Neural crest cell (in vitro differentiated cells): Measurements from ENCODE around the gene ETV6. TPM values are rescaled to one million over a fixed set of nuclear protein-coding genes. Genes with fewer than 3 reads are reported as not detected.
"Not testable (repeated sequence)": the region's sequence is repeated elsewhere in the genome, so short reads cannot be mapped to it uniquely, and the experiment has no call there.

Experiments used
- DNase-seq: peaks from one replicate; pipeline ENCODE4 v3.0.0; 2021; ENCODE audit warnings: low read depth, mixed read lengths, low spot score
- H3K27ac Mint-ChIP-seq: one replicate; pipeline ENCODE4 v1.8.0; 2021; ENCODE audit warnings: mild to moderate bottlenecking, mixed read lengths; ENCODE audit not compliant: unreplicated experiment
- H3K27me3 Mint-ChIP-seq: 2 replicates; pipeline ENCODE4 v1.8.0; 2021; ENCODE audit warnings: low read depth, mild to moderate bottlenecking, mixed read lengths
- H3K36me3 Mint-ChIP-seq: 2 replicates; pipeline ENCODE4 v1.8.0; 2021; ENCODE audit warnings: low read depth, mild to moderate bottlenecking, mixed read lengths
- H3K4me1 Mint-ChIP-seq: 2 replicates; pipeline ENCODE4 v1.8.0; 2021; ENCODE audit warnings: mixed read lengths
- H3K4me3 Mint-ChIP-seq: one replicate; pipeline ENCODE4 v1.8.0; 2021; ENCODE audit warnings: mild to moderate bottlenecking, mixed read lengths
- H3K9me3 Mint-ChIP-seq: 2 replicates; pipeline ENCODE4 v1.8.0; 2021; ENCODE audit warnings: mixed read lengths
- total RNA-seq: library from RNA; stranded (reverse); gene quantifications from 2 replicates; pipeline ENCODE4 v1.2.1, GENCODE V29; 2021
- TF ChIP-seq, protein P1 (sequence below): fragments of 200-600 bp; sonication (generic); conservative IDR thresholded peaks from 2 replicates; pipeline ENCODE4 v1.5.0; 2021; ENCODE audit warnings: antibody characterized with exemption, mild to moderate bottlenecking

Gene ETV6
- total RNA-seq, 1 donor from 2014 or later, result 18.7 TPM

DNA sequence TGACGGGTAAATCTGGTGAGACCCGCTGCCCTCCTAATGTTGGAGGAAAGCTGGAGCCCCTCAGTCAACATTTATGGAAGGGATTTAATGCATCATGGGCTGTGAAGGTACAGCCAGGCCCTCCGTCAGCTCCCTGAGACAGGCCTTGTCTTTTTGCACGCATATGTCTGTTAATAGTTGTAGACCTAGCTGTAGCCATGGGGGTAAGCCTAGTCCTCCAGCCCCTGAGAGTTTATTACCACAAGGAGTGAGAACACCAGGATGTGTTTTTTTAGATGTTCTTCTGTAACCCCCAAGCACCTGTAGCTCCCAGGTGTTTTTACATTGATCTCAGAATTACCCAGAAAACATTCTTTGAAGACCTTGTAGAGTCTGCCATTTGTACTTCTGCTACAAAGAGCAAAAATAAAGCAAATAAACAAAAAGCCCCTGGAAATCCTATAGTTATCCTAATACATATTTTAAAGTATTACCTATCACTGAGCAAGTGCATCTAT is 25.5 kb downstream of the ETV6 start:
- TF ChIP-seq, protein P1, sequence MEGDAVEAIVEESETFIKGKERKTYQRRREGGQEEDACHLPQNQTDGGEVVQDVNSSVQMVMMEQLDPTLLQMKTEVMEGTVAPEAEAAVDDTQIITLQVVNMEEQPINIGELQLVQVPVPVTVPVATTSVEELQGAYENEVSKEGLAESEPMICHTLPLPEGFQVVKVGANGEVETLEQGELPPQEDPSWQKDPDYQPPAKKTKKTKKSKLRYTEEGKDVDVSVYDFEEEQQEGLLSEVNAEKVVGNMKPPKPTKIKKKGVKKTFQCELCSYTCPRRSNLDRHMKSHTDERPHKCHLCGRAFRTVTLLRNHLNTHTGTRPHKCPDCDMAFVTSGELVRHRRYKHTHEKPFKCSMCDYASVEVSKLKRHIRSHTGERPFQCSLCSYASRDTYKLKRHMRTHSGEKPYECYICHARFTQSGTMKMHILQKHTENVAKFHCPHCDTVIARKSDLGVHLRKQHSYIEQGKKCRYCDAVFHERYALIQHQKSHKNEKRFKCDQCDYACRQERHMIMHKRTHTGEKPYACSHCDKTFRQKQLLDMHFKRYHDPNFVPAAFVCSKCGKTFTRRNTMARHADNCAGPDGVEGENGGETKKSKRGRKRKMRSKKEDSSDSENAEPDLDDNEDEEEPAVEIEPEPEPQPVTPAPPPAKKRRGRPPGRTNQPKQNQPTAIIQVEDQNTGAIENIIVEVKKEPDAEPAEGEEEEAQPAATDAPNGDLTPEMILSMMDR, result no peak
- no peak overlapping the region for H3K4me3 Mint-ChIP-seq
- no peaks in the 10 kb centered on the region for H3K36me3 Mint-ChIP-seq
- DNase-seq, result no peak
- H3K9me3 Mint-ChIP-seq, result no peaks in the 10 kb centered on the region
- H3K27me3 Mint-ChIP-seq, result no peaks in the 10 kb centered on the region
- H3K27ac Mint-ChIP-seq, result no peak overlapping the region
- peaks cover 28% of the 10 kb centered on the region for H3K4me1 Mint-ChIP-seq

DNA sequence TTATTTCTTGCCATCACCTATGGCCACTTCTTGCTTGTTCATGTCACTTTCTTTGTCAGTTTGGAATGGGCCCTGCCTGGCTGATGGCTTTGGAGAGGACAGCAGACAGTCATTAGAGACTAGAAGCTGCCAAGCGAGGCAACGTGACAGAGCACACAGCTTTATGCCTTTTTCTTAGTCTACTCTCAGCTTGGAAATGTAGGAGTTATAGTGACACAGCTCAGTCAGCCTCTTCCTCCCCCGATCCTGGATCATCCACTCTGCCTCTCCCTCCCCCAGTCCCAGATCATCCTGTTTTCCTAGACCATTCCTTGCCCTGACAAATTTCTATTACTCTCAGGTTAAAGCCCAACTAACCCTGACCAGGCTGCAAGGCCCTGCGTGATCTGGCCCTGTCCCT is 26.6 kb downstream of the ETV6 start:
- Mint-ChIP-seq H3K27ac (peak overlapping the region; percentile 40), H3K4me1 (peaks cover 28% of the 10 kb centered on the region), H3K9me3 (no peaks in the 10 kb centered on the region), H3K27me3 (no peaks in the 10 kb centered on the region), H3K36me3 (no peaks in the 10 kb centered on the region), H3K4me3 (no peak overlapping the region)
- DNase-seq, result no peak
- TF ChIP-seq, protein P1, result no peak

DNA sequence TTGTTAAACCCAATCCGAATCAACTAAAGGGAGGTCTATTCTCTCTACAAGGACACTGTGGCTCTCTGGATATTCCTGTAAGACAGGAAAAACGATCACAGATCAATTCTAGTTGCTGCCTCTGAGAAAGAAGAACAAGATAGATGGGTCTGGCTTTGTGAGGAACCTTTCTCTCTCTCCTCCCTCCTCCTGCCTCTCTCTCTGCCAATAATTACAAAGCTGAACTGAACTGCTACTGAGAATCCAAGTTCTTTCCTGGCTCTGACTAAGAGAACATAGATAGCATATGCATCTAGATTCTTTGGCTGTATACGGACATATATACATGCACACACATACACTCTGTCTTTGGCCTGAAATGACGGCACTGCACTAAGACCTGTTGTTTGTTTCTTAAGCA is 27.6 kb downstream of the ETV6 start:
- DNase-seq, result no peak
- Mint-ChIP-seq H3K27me3 (no peaks in the 10 kb centered on the region), H3K9me3 (no peaks in the 10 kb centered on the region), H3K4me3 (no peak overlapping the region), H3K27ac (no peak overlapping the region), H3K36me3 (peaks cover 2% of the 10 kb centered on the region), H3K4me1 (peaks cover 28% of the 10 kb centered on the region)
- TF ChIP-seq, protein P1, result no peak

DNA sequence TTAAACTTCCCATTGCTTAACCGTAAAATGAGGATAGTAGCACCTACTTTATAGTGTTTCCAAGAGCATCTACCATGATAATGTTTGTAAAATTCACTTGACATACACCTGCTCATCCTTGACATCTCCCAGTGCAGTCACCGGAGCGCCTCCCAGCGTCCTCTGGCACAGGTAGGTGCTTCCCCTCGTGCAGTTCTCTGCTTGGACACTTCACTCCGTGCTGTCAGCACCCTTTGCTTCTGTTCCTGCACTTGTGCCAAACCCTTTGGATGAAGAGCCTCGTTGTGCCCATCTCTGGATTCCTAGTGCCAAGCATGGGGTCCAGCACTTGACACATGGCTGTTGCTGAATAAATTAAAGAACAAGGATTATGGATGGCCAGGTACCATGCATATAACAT is 28.3 kb downstream of the ETV6 start:
- TF ChIP-seq, protein P1, result no peak
- DNase-seq, result no peak
- Mint-ChIP-seq H3K9me3 (no peaks in the 10 kb centered on the region), H3K36me3 (peaks cover 2% of the 10 kb centered on the region), H3K4me1 (peaks cover 23% of the 10 kb centered on the region), H3K4me3 (no peak overlapping the region), H3K27me3 (no peaks in the 10 kb centered on the region), H3K27ac (no peak overlapping the region)

GRCh38 chr12:11678781-11679180 is 29.3 kb downstream of the ETV6 start:
- TF ChIP-seq, protein P1, result no peak
- no peak for DNase-seq
- Mint-ChIP-seq H3K36me3 (peaks cover 2% of the 10 kb centered on the region), H3K9me3 (no peaks in the 10 kb centered on the region), H3K4me1 (peaks cover 16% of the 10 kb centered on the region), H3K27ac (no peak overlapping the region), H3K27me3 (no peaks in the 10 kb centered on the region), H3K4me3 (no peak overlapping the region)

DNA sequence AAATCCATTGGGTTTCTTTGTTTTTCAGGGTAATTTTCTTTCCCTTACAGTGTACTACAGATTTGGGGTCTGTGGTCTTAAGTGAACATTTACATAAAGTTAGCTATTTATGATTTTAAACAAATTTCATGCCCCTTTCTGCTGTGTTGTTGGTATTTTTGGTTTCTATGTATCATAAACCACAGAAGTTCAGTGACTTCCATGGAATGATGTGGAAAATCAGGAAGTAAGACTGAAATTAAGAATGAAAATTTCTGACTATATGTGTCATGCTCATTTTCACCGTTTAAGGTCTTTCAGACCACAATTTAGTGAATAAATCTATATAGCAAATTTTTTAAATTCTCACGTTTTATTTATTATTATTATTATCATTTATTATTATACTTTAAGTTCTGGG is 31.7 kb downstream of the ETV6 start:
- peaks cover 17% of the 10 kb centered on the region for H3K4me1 Mint-ChIP-seq
- DNase-seq, result no peak
- H3K27ac Mint-ChIP-seq, result no peak overlapping the region
- no peaks in the 10 kb centered on the region for H3K9me3 Mint-ChIP-seq
- H3K36me3 Mint-ChIP-seq, result peaks cover 2% of the 10 kb centered on the region
- H3K27me3 Mint-ChIP-seq, result no peaks in the 10 kb centered on the region
- no peak overlapping the region for H3K4me3 Mint-ChIP-seq
- TF ChIP-seq, protein P1, result no peak

- H3K27ac Mint-ChIP-seq, H3K27me3 Mint-ChIP-seq, H3K36me3 Mint-ChIP-seq, H3K9me3 Mint-ChIP-seq, DNase-seq, H3K4me3 Mint-ChIP-seq: not testable (repeated sequence)
- H3K4me1 Mint-ChIP-seq, result peaks cover 12% of the 10 kb centered on the region
Observed at GRCh38 chr12:11681695-11682094, 32.2 kb downstream of the ETV6 start.
